HG03354 (cell line): ENCODE data around the gene FILIP1L.

Experiments used
- ATAC-seq: cut with Tn5 transposase; IDR thresholded peaks from one replicate; pipeline ENCODE4 v1.9.1; 2021; ENCODE audit warnings: mild to moderate bottlenecking; ENCODE audit not compliant: unreplicated experiment, poor library complexity, severe bottlenecking

FILIP1L gene

DNA sequence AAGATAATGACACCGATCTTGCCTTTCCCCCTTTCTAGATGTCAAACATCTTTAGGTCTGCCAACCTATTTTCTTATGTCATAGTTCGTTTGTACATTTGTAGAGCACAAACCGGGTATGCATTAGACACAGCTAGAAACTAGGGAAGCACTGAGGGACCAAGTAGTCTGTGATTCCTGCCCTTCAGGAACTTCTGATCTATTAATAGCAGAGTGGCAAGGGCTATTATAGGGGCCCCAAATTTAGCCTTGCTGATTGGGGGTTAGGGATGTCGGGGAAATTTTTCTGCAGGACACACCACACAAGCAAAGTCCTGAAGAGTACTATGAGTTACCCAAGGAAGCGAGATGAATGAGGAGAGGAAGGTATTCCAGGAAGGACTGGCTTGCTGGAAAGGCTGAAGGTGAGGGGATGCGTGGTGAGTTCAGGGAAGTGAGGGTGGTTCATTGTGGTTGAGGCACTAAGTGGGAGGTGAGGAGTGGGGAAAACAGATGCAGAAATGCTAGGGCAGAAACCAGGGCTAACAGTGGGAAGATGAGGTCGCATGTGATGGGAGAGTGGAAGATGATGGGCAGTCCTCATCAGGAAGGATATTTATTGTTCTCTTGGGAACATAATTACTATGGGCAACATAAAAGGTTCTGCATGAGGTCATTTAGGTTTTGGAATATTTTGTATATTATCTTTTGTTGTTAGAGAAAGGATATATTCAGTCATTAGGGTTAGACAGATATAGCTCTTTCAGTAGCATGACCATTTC lies 152.4 kb downstream of the FILIP1L start:
- ATAC-seq: no peak

DNA sequence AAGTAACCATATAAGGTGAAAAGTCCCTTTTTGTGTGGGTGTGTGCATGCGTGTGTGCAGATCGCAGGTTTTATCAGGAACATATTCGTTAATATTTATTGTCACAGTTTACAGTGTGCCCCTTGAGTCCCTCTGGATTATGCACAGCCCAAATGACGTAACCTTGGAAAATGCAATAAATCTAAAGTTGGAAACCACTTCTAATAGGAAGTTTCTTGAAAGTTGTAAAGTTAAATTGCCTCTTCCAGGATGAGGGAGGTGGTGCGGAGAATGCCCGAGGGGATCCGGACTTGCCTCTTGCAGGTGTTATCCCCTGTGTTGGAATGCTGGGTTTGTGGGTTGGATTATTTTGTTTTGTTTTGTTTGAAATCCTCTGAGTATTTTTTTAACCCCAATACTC lies 153.4 kb downstream of the FILIP1L start:
- ATAC-seq: no peak

DNA sequence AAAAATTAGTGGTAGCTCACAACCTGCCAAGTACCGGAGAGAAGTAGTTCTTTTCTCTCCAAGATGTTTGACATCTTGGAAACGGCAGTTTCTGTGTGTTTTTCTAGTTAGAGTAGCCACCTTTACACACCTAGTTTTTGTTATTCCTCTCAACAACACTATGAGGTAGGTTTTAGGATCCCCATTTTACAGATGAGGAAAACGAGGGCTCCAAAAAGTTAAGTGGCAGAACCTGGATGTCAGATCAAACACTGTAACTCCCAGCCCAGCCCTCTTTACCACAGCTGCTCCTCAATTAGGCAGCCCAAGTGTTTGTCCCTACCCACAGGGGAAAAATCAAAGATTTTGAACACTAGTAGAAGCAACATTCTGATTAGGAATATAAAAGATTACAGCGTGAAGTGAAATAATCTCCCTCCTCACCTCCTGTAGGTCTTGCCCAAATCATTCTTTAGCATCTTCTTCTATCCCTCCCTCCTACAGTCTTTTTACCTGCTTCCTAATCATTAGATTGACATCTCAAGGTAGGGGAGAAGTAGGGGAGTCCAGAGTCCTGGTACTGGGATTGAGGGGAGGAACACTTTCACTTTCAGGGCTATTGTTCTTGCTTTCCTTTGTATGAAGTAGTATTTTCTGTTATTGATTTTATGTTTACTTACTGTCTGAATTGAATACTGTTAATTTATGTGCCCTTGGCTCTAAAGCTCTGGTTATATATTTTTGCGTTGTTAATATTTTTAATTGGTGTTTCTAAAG lies 154.0 kb downstream of the FILIP1L start:
- no peak for ATAC-seq

DNA sequence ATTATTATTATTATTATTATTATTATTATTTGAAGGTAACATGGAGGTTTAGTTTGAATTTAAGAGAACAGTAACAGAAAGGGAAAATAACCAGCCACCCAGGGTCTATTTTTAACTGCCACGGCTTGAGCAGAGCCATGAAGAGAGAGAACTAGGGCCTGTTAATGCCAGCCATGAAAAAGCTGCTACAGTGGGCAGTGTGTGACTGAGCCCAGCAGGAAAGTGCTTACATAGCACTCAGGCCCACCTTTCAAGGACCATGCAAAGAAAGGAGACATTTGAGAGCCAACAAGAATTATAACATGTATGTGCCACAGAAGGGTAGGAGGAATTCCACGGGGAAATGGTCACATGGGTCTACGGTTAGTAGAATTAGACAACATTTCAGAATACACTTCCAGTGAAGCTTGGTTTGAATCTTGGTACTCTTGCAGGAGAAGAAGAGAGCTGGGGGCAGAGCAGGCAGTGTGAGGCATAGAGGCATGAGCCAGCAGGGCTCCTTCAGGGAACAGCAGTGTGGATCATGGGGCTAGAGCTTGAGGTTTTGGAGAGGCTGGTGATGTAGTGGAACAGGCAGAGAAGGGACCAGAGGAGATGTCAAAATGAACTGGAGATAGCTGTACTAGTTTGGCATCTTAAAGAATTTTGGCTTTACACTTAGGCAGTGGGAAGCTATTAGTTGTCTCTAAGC lies 155.9 kb downstream of the FILIP1L start:
- no peak for ATAC-seq

DNA sequence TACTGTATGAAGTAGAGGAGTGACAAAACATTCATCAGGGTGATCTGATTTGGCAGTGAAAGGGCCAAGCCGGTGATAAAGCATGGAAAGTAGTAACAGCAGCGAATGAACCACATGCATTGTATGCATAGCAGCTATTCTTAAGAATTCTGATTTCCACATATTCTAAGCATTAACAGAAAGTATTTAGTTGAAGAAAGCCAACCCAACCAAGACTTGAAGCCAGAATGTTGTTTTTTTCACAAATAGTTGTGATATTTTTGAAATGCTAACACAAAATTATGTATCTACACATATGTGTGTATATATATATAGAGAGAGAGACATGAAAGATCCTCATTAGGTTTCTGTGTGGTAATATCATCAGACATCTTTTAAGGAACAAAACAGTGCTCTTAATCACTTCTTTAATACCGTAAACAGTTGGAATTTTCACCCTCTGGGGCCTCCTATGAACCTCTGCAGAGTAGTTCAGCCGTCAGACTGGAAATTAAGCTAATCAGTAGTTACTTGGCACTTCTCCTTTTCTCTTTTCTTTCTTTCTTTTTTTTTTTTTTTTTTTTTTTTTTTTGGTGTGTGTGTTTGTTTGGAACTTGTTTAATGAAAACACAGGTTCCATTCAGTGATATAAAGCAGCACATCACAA lies 157.0 kb downstream of the FILIP1L start:
- no peak for ATAC-seq

DNA sequence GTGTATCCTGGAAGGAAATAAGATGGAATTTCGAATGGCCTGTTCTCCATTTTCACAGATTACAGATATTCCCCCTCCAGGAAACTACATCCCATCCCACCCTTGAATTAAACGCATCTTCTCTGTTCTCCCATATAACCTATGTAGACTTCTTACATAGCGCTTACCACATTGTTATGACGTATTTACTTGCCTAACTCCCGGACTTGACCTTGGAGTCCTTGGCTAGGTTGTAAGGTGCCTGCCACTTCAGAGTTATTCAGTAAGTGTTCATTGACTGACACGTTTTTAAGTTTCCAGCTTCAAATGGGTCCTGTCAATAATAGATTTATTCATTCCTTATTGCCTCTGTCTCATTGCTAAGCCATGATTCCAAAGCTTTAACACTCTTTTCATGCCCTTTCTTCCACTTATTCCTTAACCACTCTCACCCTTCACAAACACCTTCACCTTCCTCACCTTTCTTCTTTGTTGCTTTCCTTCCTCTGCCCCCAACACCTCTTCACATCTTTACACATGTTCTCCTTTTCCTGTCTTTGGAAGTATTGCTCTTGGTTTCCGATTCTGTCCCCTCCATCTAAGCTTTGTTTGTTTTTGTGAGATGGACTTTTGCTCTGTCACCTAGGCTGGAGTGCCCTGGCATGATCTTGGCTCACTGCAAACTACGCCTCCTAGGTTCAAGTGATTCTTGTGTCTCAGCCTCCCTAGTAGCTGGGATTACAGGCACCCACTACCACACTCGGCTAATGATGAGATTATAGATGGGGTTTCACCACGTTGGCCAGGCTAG lies 158.3 kb downstream of the FILIP1L start:
- ATAC-seq: no peak

DNA sequence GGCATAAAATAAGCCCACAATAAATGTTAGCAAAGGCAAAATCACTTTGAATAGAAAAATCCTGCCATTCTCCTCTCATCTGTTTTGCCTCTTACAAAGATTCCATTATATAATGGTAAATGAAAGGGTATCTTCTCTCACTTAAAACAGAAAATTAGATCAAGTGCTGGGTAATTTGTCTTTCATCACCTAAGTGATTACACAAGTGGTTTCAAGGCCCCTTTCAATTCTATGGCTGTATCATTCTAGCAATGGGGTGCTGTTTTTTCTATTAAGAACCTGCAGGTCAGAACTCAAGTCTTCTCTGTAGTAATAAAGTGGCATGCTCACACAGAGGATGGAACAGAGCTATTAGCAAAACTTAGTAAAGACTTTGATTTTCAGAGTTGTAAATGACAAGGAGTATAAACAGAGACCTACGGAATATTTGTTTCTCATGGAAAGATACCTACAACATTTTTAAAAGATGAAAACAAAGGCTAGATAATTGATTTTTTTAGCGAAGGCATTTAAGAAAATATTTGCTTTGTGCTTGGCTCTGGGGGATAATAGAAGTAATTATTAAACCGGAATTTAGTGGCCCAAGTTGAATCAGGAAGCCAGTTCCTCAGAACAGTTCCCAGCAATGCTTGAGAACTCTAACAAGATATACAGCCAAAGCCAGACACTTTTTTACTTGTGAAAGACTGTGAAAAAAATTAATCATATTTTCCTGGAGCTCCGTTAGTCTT lies 159.2 kb downstream of the FILIP1L start:
- no peak for ATAC-seq

DNA sequence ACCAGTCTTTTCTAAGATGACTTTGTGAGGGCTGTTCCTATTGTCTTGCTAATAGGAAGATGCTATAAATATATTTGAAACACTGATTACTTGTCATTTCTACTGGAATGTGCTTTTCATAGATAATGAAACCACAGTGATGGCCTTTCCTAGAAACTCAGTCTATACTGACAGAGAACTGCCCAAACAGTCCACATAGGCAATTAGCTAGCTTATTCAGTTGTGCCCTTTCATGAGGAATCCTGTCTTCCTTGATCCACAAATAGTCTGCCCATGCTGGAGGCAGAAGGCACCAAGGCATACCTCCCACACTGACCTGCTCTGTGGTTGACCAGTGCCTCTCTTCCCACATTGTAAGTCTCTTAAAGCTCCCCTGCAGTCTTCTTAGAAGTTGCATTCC lies 160.7 kb downstream of the FILIP1L start:
- no peak for ATAC-seq

DNA sequence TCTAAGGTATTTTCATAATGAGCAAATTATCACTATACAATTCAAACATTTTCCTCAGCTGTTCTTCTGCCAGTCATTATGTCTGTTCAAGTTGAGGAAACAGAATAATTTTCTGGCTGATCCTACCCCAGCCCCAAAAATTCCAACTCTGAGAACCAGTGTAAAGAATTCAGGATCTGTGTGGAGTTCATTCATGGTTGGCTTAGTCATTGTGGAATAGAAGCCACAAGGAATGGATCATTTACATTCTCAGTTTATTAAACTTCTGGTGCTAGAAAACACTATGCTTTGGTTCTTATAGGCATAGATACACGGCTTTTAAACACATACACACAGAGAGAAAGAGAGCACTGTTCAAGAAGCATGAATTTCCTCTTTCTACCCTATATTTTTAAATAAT lies 162.0 kb downstream of the FILIP1L start:
- no peak for ATAC-seq

DNA sequence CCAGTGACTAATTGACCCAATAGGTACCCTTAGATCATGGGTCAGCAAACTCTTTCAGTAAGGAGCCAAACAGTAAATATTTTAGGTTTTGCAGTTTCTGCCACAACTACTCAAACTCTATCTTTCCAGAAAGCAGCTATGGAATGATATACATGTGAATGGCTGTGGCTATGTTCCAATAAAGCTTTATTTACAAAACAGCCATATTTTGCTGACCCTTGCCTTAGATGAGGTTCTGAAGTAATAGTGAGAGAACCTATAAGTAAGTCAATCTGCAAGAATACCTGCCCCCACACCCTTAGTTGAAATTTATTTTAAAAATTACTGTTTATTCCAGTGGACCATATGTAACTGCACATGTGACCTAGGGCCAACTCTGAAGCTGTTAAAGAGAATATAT lies 162.6 kb downstream of the FILIP1L start:
- ATAC-seq: no peak

DNA sequence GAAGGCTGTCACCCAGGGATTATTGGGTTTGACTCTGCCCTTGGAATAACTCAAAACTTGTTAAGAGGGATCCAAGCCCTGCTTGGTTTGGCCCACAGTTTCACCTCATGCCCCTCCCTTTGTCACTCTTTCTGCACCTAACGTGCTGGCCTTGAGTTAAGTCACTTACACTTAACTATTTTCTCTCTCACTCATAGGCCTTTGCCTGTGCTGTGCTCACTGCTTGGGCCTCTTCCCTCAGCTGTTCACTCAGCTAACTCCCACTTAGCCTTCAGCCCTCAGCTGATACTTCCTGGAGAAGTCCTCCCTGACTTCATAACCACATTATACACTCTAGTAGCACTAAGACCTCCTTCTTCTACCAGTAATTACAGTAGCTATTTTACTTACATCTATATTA lies 163.4 kb downstream of the FILIP1L start:
- ATAC-seq: no peak

DNA sequence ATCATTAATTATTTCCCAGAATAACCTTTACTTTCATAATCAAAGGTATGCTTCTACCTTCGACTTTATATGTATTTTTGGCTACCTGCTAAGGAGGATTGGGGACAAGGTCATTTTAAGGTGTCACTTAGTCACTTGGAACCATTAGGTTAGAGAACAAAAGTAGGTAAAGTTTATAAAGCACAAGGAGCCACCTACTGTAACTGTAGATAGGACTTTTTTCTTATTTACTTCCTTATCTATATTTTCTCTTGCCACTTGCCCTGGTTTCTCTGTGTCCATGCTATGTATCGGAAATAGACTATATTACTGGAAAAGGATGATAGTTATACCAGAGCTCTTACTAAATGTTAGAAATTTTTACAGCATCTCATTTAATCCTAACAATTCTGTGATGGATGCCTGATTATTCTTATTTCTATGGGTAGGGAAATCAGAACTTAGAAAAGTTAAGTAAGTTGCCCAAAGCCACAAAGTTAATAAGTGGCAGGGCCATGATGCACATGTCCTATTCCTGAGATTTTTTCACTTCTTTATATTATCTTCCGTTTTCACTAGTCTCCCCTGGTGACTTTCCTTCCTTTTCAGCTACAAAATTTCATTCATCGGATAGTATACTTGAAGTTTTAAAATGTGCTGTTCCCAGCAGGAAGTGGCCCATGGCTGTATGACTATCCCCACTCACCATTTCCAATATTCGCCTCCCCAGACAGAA lies 164.2 kb downstream of the FILIP1L start:
- ATAC-seq: no peak

DNA sequence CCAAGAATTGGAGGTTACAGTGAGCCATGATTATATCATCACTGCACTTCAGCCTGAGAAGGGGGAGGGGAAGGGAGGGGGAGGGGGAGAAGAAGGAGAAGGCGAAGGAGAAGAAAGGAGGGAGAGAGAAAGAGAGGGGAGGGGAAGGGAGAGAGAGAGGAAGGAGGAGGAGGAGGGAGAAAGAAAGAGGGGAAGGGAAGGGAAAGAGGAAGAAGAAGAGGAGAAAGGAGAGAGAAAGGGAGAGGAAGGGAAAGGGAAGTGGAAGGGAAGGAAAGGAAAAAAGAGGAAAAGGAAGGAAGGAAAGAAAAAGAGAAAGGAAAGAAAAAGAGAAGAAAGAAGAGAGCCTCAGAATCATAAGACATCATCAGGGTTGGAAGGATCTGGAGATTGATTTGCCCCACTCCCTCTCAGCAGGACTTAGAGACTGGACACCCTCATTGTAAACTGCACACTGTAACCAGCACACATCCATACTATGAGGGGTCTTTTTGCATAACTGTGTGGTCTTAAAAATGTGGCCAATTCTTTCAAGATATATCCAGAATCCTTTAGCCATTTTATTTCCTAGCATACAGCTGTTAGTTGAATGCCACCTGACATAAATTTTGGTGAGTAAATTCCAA lies 165.7 kb downstream of the FILIP1L start:
- no peak for ATAC-seq

DNA sequence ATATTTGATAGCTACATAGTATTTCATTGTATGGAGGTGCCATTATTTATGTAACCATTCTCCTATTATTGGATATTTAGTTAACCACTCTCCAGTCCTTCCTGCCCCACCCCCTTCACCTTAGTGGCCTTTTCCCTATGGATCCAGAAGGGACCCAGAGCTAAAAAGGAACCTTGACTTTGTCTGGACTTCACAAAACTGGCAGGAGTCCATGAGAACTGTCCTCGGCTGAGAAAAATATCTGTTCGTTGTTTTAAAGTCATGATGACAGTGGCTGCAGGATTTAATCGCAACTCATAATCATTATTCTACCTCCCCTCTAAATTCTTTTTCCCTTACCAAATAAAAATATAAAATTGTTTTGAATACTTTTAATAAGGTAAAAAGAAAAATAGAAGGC lies 166.9 kb downstream of the FILIP1L start:
- no peak for ATAC-seq

DNA sequence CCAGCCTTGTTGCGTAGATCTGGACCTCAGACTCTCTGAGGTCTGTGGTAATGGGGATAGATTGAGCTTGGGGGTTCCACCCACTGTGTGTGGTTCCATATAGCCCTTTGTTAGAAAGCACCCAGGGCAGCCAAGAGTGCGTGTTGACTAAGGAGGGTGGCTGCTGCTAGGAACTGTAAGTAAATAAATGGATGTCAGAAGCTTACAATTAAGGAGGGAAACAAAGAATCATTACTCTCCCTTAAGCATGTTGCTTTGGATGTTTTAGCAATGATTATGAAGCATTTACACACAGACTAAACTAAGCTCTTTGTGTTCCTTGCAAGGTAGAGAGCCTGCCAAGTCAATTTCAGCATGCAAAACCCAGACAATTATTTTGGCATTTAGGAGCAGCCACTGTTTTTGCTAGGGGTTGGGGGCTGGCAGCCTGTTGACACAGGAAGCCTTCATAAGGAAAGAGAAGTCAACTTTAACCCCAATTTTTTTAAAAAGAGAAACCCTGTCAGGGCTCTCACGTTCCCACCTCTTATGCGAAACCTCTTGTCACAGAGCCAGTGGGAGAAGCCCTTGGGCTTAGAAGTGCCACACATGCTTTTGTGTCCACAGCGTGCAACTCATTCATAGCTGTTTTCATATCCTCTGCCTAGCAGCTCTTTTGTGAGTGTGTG lies 168.8 kb downstream of the FILIP1L start:
- no peak for ATAC-seq

DNA sequence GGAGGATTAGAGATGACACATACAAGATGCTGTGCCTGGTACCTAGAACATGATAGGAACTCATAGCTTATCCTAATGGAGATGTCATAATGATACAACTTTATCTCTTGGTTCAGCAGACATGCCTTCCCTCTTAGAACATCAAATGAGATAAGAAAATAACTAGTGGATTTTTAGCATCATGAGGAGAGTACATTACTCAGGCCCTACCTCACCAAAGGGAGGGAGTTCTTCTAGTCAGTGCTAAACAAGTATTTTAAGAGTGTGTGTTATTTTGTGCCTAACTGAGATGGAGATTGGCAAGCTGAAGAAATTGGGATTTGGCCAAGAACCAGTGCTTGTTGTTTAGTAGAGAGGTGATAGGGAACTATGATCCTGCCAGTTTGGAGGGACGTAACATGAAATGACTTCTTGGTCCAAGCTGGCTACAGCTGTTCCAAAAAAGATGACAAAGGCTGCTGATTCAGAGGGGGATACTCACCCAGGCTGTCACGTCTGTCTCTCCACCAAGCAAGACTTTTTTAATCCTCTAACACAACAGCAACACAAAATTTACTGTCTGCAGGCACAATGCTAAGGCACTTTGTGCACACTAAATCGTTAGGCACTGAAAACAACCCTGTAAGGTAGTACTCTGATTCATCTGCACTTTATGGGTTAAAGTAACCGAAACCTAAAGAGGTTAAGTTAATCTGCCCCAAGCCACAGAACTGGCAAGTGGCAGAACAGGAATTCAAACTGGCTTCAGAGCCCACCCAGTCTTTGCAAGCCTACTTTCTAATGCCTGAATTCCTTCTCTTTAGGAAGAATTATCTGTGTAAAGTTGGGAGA lies 170.2 kb downstream of the FILIP1L start:
- no peak for ATAC-seq

DNA sequence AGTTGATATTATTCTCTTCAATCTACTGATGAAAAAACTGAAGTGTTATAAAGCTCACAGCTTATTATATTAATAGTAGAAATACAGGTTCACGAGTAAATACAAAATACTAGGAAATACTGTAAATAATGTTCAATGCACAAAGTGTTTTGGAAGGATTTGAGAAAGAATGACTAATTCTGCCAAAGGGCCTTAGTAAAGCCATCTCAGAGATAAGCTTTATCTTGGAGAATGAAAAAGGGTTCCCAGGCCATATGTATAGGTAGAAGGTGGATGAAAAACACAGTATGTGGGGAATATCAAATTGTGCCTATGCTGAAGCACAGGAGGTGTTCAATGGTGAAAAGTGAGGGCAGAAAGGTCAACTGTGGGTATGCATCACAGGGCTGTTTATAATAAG lies 173.1 kb downstream of the FILIP1L start:
- ATAC-seq: no peak
